Activated T-helper 1 cell treated with anti-CD3 and anti-CD28 coated beads, Interleukin-2, amount 50 U/mL, for 16 hours (primary cell): ENCODE measurements around the gene RBM23.

ENCODE experiments used
- DNase-seq, 2 donors: peaks; one replicate each; pipeline ENCODE4 v3.0.0-alpha.2; 2020; ENCODE audit warnings: low read depth in 1 of 2, low spot score in 1 of 2

The RBM23 gene

GRCh38 chr14:22886500-22887259 lies 32.3 kb downstream of the RBM23 start:
- peak; percentile 61 to 66 for DNase-seq

GRCh38 chr14:22885975-22886374 lies 33.0 kb downstream of the RBM23 start:
- DNase-seq, result no peak

GRCh38 chr14:22884738-22885523 lies 34.0 kb downstream of the RBM23 start:
- DNase-seq, result no peak

DNA sequence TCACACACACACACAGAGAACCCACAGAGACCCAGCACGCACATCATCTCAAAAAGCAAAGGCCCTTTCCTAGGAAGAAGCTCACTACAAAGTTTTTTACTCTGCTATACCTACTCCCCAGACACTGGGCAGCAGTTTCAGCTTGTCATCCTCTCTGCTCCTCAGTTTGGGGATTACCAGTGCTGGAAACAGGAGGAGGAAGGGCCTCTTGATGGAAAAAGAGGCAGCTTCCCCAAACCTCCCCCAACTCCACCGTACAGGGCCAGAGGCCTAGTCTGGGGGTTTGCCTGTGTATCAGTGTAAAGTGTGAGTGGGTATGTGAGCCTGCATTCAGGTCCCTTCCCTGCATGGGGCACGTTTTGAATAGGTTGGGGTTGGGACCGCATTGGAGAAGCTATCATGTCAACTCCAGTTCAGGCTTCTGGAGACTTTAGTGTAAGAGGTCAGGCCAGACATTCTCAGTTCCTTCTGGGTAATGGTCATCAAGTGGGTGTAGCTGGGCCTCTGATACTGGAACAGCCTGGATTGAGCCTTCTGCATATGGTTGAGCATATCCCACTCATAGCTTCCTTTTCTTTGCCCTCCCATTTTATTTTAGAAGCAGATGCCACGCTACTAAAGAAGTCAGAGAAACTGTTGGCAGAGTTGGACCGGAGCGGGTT lies 34.7 kb downstream of the RBM23 start:
- DNase-seq, result no peak

- no peak for DNase-seq
Measured at GRCh38 chr14:22883173-22883976, 35.6 kb downstream of the RBM23 start, which contains the start of gene REM2. Gene REM2, plus strand, starts transcription at chr14:22883222. Its CDS starts 66 bp downstream, at chr14:22883288.

- DNase-seq, result no peak
Measured at GRCh38 chr14:22882529-22883172, 36.3 kb downstream of the RBM23 start.

GRCh38 chr14:22882064-22882463 lies 36.9 kb downstream of the RBM23 start:
- no peak for DNase-seq

- no peak for DNase-seq
Measured at GRCh38 chr14:22878271-22879246, 40.4 kb downstream of the RBM23 start.

- no peak for DNase-seq
Measured at GRCh38 chr14:22877000-22877501, 41.9 kb downstream of the RBM23 start.

GRCh38 chr14:22875748-22876319 lies 43.1 kb downstream of the RBM23 start:
- no peak for DNase-seq

DNA sequence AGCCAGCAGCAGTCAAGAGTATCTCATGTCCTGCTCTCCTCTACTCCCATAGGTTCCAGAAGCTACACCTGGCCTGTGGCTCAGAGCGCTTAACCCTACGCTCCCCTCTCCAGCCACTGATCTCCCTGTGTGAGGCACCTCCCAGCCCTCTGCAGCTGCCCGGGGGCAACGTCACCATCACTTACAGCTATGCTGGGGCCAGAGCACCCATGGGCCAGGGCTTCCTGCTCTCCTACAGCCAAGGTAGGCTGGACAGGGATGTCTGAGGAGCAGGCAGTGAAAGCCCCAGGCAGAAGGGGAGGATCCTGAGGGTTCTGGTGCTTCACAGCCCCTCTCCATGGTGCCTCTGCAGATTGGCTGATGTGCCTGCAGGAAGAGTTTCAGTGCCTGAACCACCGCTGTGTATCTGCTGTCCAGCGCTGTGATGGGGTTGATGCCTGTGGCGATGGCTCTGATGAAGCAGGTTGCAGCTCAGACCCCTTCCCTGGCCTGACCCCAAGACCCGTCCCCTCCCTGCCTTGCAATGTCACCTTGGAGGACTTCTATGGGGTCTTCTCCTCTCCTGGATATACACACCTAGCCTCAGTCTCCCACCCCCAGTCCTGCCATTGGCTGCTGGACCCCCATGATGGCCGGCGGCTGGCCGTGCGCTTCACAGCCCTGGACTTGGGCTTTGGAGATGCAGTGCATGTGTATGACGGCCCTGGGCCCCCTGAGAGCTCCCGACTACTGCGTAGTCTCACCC lies 43.8 kb downstream of the RBM23 start:
- no peak for DNase-seq

GRCh38 chr14:22872833-22873520 lies 46.0 kb downstream of the RBM23 start:
- DNase-seq, result no peak

- peak; percentile 56 to 59 for DNase-seq
Measured at GRCh38 chr14:22872033-22872832, 46.7 kb downstream of the RBM23 start.

DNA sequence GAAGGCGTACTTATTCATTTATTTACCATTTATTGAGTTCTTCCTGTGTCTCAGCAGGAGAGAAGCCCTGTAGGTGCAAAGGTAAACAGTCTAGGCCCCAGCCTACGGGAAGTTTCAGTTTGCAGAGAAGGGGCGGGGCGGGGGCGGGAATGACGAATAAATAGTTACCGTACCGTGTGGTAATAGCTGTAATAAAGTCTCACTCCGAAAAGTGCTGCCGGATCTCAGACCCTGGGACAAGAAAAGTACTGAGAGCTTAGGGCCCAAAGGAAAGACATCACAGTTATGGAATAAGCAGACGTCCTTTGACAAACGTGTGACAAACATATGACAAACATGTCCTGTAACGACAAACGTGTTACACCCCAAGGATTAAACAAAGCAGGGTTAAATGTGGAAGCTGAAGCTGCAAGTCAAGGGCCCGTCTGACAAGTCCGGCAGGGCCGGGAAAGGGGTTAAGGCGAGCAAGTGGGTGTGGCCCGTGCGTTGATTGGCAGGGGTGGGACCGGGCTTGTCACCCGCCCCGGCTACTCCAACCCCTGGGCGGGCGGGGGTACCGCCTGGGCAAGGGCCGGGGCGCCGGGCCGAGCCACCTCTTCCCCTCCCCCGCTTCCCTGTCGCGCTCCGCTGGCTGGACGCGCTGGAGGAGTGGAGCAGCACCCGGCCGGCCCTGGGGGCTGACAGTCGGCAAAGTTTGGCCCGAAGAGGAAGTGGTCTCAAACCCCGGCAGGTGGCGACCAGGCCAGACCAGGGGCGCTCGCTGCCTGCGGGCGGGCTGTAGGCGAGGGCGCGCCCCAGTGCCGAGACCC lies 47.5 kb downstream of the RBM23 start, which contains the start of gene LRP10:
Gene LRP10 (plus strand): TSS at position 517 of the 809 bp plus-strand sequence. CDS start 564 bp downstream, outside the sequence.
- DNase-seq, result peak; percentile 56 to 61

GRCh38 chr14:22870811-22871223 lies 48.1 kb downstream of the RBM23 start:
- no peak for DNase-seq

DNA sequence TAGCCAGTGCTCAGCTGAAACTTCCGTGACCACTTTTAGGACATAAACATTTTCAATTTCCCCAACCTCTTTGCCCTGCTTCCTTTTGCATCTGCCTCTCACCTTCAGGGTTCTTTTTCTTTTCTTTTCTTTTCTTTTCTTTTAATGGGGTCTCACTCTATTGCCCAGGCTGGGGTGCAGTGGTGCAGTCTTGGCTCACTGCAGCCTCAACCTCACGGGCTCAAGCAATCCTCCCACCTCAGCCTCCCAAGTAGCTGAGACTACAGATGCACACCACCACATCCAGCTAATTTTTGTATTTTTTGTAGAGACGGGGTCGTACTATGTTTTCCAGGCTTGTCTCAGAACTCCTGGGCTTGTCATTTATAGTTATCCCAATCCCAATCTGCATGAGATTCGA lies 52.1 kb downstream of the RBM23 start:
- DNase-seq, result no peak
